HepG2 (cell line): ENCODE results near the gene PLD1. TPM values are rescaled to one million over a fixed set of nuclear protein-coding genes. Genes with fewer than 3 reads are reported as not detected.

ENCODE experiments used
- ARNT2 ChIP-seq: sonication (generic); formaldehyde crosslinking; IDR thresholded peaks from 2 replicates; pipeline ENCODE4 v1.8.0; 2022; ENCODE audit warnings: mild to moderate bottlenecking, low read depth, missing genetic modification reagents, moderate library complexity
- CENPX ChIP-seq: sonication (generic); formaldehyde crosslinking; IDR thresholded peaks from 2 replicates; pipeline ENCODE4 v1.9.0; 2021; ENCODE audit warnings: mild to moderate bottlenecking, missing genetic modification reagents, moderate library complexity
- GATAD1 ChIP-seq: IDR thresholded peaks from 2 replicates; pipeline ENCODE4 v1.6.1; 2016; ENCODE audit warnings: missing genetic modification reagents, missing compliant biosample characterization
- HDAC1 ChIP-seq: sonication (generic); formaldehyde crosslinking; IDR thresholded peaks from 2 replicates; pipeline ENCODE4 v1.5.1; 2020; ENCODE audit warnings: mild to moderate bottlenecking, missing genetic modification reagents
- HMG20B ChIP-seq: conservative IDR thresholded peaks from 2 replicates; pipeline ENCODE4 v1.6.1; 2016; ENCODE audit warnings: missing genetic modification reagents, missing compliant biosample characterization
- IKZF1 ChIP-seq: fragments of 450-650 bp; IDR thresholded peaks from 2 replicates; pipeline ENCODE4 v1.7.1; 2016
- JDP2 ChIP-seq: sonication (generic); formaldehyde crosslinking; IDR thresholded peaks from 2 replicates; pipeline ENCODE4 v1.8.1; 2022; ENCODE audit warnings: missing genetic modification reagents, borderline replicate concordance
- PHF5A ChIP-seq: IDR thresholded peaks from one replicate; pipeline ENCODE4 v1.6.1; 2018; ENCODE audit warnings: low read depth, missing genetic modification reagents; ENCODE audit not compliant: unreplicated experiment
- SMYD3 ChIP-seq: sonication (generic); formaldehyde crosslinking; IDR thresholded peaks from 2 replicates; pipeline ENCODE4 v1.8.1; 2023; ENCODE audit warnings: mild to moderate bottlenecking, missing genetic modification reagents
- STAT5B ChIP-seq: sonication (generic); formaldehyde crosslinking; IDR thresholded peaks from 2 replicates; pipeline ENCODE4 v1.4.0; 2020; ENCODE audit warnings: missing genetic modification reagents
- TBL1XR1 ChIP-seq: fragments of 150-350 bp; IDR thresholded peaks from 2 replicates; pipeline ENCODE4 v1.6.1; 2014; ENCODE audit warnings: borderline replicate concordance, low read length; ENCODE audit not compliant: partially characterized antibody
- TCF7L2 ChIP-seq: IDR thresholded peaks from 2 replicates; pipeline ENCODE4 v1.6.1; 2011; ENCODE audit warnings: mild to moderate bottlenecking, low read depth, low read length, moderate library complexity
- ZBTB21 ChIP-seq: sonication (generic); formaldehyde crosslinking; IDR thresholded peaks from 2 replicates; pipeline ENCODE4 v1.4.0; 2020; ENCODE audit warnings: missing genetic modification reagents
- ZFP82 ChIP-seq: sonication (generic); formaldehyde crosslinking; IDR thresholded peaks from 2 replicates; pipeline ENCODE4 v1.5.1; 2020; ENCODE audit warnings: mild to moderate bottlenecking, missing genetic modification reagents, borderline replicate concordance
- ZNF101 ChIP-seq: sonication (generic); formaldehyde crosslinking; IDR thresholded peaks from 2 replicates; pipeline ENCODE4 v1.4.0; 2020; ENCODE audit warnings: mild to moderate bottlenecking, low read depth, missing genetic modification reagents, borderline replicate concordance
- ZNF142 ChIP-seq: sonication (generic); formaldehyde crosslinking; IDR thresholded peaks from 2 replicates; pipeline ENCODE4 v1.4.0; 2020; ENCODE audit warnings: missing genetic modification reagents
- ZNF354B ChIP-seq: sonication (generic); formaldehyde crosslinking; IDR thresholded peaks from 2 replicates; pipeline ENCODE4 v1.8.0; 2022; ENCODE audit warnings: mild to moderate bottlenecking, missing genetic modification reagents
- ZNF550 ChIP-seq: sonication (generic); formaldehyde crosslinking; IDR thresholded peaks from 2 replicates; pipeline ENCODE4 v1.4.0; 2020; ENCODE audit warnings: mild to moderate bottlenecking, missing genetic modification reagents, borderline replicate concordance
- ZNF770 ChIP-seq: sonication (generic); formaldehyde crosslinking; IDR thresholded peaks from 2 replicates; pipeline ENCODE4 v1.5.0; 2020; ENCODE audit warnings: mild to moderate bottlenecking, missing genetic modification reagents
- polyA plus RNA-seq, 8 experiments: library from polyadenylated mRNA; depleted of rRNA in 3 of 8; stranded (reverse) in 7 of 8; unstranded in 1 of 8; fragments of >200 nt; fragmentation: Illumina TruSeq in 4 of 8; extraction: Trizol in 4 of 8; gene quantifications; 2 replicates each; pipeline versions ENCODE4 v1.2.1 to v1.2.3, GENCODE V29; 2011 to 2016; ENCODE audit warnings: low read depth in 4 of 8, missing spikeins in 1 of 8, mixed read lengths in 1 of 8; ENCODE audit not compliant: insufficient read depth in 1 of 8
- total RNA-seq, 5 experiments: library from RNA; depleted of rRNA; stranded (reverse); fragments of >200 nt; fragmentation: Illumina TruSeq; extraction: Trizol; gene quantifications; 2 replicates each; pipeline ENCODE4 v1.2.3, GENCODE V29; 2016; ENCODE audit warnings: low read depth in 1 of 5
- TF ChIP-seq, protein P1 (sequence below): sonication (generic); formaldehyde crosslinking; IDR thresholded peaks from 2 replicates; pipeline ENCODE4 v1.5.0; 2020; ENCODE audit warnings: missing genetic modification reagents
- TF ChIP-seq, protein P2 (sequence below): sonication (generic); formaldehyde crosslinking; IDR thresholded peaks from 2 replicates; pipeline ENCODE4 v1.4.0; 2020; ENCODE audit warnings: missing genetic modification reagents; ENCODE audit errors: not compliant biosample characterization

Gene PLD1
- total and polyA plus RNA-seq, 2 of the 13 experiments (the other 11 are each of a cell fraction or from before 2014, with no cell fraction given) = 27.1 to 59.4 TPM

DNA sequence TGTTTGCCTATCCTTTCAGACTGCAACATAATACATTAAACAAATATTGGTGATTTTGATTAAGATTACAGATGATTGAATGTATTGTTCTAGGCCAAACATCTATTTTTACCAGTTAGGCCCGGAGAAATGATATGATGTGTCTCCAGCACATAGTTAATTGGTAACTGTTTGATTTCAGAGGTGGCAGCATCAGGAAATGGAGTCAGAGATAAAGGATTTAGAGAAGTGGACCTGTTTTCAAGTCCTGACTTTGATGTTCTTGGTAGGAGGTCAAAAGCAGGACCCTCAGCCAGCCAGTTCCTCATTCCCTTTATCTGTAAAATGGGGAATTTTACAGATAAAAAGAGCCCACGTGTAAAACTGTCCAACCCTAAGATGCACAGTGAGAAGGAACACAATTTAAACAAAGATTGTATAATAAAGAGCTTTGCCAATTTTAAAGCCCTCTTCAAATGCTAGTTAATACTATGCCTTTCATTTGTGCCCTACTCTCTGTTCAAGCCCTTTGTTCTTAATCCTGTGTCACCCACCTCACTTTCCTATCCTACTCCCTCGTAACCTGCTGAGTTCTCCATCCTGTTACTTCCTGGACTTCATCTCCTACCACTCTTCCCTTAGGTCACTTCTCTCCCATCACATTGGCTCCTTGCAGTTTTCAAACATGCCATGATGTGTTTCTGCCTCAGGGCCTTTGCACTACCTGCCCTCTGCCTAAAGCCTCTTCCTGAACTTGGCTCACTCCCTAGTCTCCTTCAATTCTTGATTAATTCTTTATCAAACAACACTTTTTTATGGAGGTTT, 35.4 kb upstream of the PLD1 start (continued):
- TF ChIP-seq ARNT2 (CRISPR knock-in tag) (no peak), PHF5A (CRISPR knock-in tag) (no peak), ZBTB21 (CRISPR knock-in tag) (no peak), ZNF101 (CRISPR knock-in tag) (no peak), GATAD1 (CRISPR knock-in tag) (no peak), IKZF1 (no peak), TCF7L2 (no peak), ZNF550 (no peak), SMYD3 (CRISPR knock-in tag) (no peak), STAT5B (no peak), ZNF354B (CRISPR knock-in tag) (no peak), ZNF142 (no peak), ZFP82 (CRISPR knock-in tag) (no peak), TBL1XR1 (no peak), HDAC1 (CRISPR knock-in tag) (no peak), CENPX (CRISPR knock-in tag) (no peak), HMG20B (CRISPR knock-in tag) (0 out of 2 replicates have a peak, but pooled peaks have one; percentile 7), JDP2 (CRISPR knock-in tag) (no peak), ZNF770 (CRISPR knock-in tag) (no peak)
- TF ChIP-seq, protein P1, sequence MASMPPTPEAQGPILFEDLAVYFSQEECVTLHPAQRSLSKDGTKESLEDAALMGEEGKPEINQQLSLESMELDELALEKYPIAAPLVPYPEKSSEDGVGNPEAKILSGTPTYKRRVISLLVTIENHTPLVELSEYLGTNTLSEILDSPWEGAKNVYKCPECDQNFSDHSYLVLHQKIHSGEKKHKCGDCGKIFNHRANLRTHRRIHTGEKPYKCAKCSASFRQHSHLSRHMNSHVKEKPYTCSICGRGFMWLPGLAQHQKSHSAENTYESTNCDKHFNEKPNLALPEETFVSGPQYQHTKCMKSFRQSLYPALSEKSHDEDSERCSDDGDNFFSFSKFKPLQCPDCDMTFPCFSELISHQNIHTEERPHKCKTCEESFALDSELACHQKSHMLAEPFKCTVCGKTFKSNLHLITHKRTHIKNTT (CRISPR knock-in tag) = no peak
- TF ChIP-seq, protein P2, sequence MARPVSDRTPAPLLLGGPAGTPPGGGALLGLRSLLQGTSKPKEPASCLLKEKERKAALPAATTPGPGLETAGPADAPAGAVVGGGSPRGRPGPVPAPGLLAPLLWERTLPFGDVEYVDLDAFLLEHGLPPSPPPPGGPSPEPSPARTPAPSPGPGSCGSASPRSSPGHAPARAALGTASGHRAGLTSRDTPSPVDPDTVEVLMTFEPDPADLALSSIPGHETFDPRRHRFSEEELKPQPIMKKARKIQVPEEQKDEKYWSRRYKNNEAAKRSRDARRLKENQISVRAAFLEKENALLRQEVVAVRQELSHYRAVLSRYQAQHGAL (CRISPR knock-in tag) = no peak
